ENCODE results near the gene CTSW. TPM values are rescaled to one million over a fixed set of nuclear protein-coding genes. Genes with fewer than 3 reads are reported as not detected.

Gene CTSW
- total RNA-seq, 1 donor from 2014 or later, result 17.2 TPM

GRCh38 chr11:65861165-65861505, 18.5 kb upstream of the CTSW start:
- peak overlapping the region; percentile 98 for H3K4me3 ChIP-seq
- H3K9me3 ChIP-seq, result no peaks in the 10 kb centered on the region
- no peaks in the 10 kb centered on the region for H3K27me3 ChIP-seq
- H3K36me3 ChIP-seq, result peaks cover 47% of the 10 kb centered on the region
- DNase-seq (no peak), ATAC-seq (no peak)
- peaks cover 27% of the 10 kb centered on the region for H3K4me1 ChIP-seq
- no peak for TF ChIP-seq CTCF (IDR thresholded peaks at IDR 0.05)
- intact Hi-C loops (cut with DNase I), result no loop called here
- H3K27ac ChIP-seq, result peak overlapping the region; percentile 97

- DNase-seq (no peak), ATAC-seq (no peak)
- Histone ChIP-seq H3K4me3 (peak overlapping the region; percentile 98), H3K9me3 (no peaks in the 10 kb centered on the region), H3K27ac (peak overlapping the region; percentile 97), H3K27me3 (no peaks in the 10 kb centered on the region), H3K36me3 (peaks cover 50% of the 10 kb centered on the region), H3K4me1 (peaks cover 23% of the 10 kb centered on the region)
- intact Hi-C loops (cut with DNase I), result no loop called here
- TF ChIP-seq CTCF (IDR thresholded peaks at IDR 0.05), result no peak
Measured at GRCh38 chr11:65861533-65862183, 18.0 kb upstream of the CTSW start.

- H3K4me1 ChIP-seq, result peaks cover 23% of the 10 kb centered on the region
- DNase-seq (peak; percentile 63), ATAC-seq (no peak)
- no peak overlapping the region for H3K27ac ChIP-seq
- H3K27me3 ChIP-seq, result no peaks in the 10 kb centered on the region
- intact Hi-C loops (cut with DNase I), result no loop called here
- no peak for TF ChIP-seq CTCF (IDR thresholded peaks at IDR 0.05)
- no peaks in the 10 kb centered on the region for H3K9me3 ChIP-seq
- peaks cover 56% of the 10 kb centered on the region for H3K36me3 ChIP-seq
- no peak overlapping the region for H3K4me3 ChIP-seq
Measured at GRCh38 chr11:65862191-65862735, 17.4 kb upstream of the CTSW start.

GRCh38 chr11:65862941-65863888, 16.4 kb upstream of the CTSW start:
- Histone ChIP-seq H3K4me1 (peaks cover 23% of the 10 kb centered on the region), H3K27me3 (no peaks in the 10 kb centered on the region), H3K36me3 (peaks cover 65% of the 10 kb centered on the region), H3K27ac (no peak overlapping the region), H3K9me3 (no peaks in the 10 kb centered on the region), H3K4me3 (no peak overlapping the region)
- no peak for TF ChIP-seq CTCF (IDR thresholded peaks at IDR 0.05)
- intact Hi-C loops (cut with DNase I), result no loop called here
- DNase-seq (peak; percentile 60), ATAC-seq (no peak)

- intact Hi-C loops (cut with DNase I), result no loop called here
- H3K36me3 ChIP-seq, result peaks cover 65% of the 10 kb centered on the region
- DNase-seq, result peak; percentile 54
Measured at GRCh38 chr11:65863889-65864705, 15.5 kb upstream of the CTSW start.

More at GRCh38 chr11:65863889-65864705, 15.5 kb upstream of the CTSW start:
- Histone ChIP-seq H3K9me3 (no peaks in the 10 kb centered on the region), H3K27ac (no peak overlapping the region), H3K27me3 (no peaks in the 10 kb centered on the region), H3K4me3 (no peak overlapping the region), H3K4me1 (peaks cover 18% of the 10 kb centered on the region)
- no peak for ATAC-seq
- no peak for TF ChIP-seq CTCF (IDR thresholded peaks at IDR 0.05)

All from upper lobe of right lung (tissue), 1 donor.